GM12873 (cell line): ENCODE data around the gene TNXB.

Experiments
- TF ChIP-seq, protein P1 (sequence below): IDR thresholded peaks from 2 replicates; pipeline ENCODE4 v1.5.1; 2012; ENCODE audit warnings: low read depth, mild to moderate bottlenecking, moderate library complexity, low read length, control low read depth; ENCODE audit not compliant: insufficient read depth; ENCODE audit errors: missing control alignments

Gene TNXB

DNA sequence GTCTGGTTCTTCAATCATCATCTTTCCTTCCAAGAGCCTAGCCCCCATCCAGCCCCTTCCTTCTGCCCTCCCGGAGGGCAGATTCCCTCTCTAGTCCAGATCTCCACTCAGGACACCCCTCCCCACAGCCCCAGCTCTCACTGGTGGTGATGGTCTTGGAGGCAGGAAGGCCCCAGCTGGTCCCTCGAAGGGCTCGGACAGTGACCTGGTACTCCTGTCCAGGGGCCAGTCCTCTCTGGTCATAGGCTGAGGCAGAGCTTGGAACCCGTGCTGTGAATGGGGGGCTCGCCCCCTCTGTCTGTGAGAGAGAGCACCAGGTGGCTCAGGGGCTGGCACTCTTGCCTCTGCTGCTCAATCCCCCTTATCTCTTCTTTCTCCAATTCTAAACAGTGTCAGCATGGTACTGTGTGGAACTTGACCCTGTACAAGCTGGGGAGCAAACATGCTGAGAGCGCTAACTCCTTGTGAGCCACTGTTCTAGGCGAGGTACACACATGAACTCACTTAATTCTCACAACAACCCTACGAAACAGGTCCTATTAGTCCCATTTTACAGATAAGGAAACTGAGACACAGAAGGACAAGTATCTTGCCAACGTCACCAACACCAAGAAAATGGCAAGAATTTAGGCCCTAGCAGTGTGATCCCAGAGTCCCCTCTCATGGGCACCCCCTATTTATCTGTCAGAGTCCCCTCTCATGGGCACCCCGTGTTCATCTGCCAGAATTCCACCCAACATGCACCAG lies 19.9 kb downstream of the TNXB start:
- TF ChIP-seq, protein P1, sequence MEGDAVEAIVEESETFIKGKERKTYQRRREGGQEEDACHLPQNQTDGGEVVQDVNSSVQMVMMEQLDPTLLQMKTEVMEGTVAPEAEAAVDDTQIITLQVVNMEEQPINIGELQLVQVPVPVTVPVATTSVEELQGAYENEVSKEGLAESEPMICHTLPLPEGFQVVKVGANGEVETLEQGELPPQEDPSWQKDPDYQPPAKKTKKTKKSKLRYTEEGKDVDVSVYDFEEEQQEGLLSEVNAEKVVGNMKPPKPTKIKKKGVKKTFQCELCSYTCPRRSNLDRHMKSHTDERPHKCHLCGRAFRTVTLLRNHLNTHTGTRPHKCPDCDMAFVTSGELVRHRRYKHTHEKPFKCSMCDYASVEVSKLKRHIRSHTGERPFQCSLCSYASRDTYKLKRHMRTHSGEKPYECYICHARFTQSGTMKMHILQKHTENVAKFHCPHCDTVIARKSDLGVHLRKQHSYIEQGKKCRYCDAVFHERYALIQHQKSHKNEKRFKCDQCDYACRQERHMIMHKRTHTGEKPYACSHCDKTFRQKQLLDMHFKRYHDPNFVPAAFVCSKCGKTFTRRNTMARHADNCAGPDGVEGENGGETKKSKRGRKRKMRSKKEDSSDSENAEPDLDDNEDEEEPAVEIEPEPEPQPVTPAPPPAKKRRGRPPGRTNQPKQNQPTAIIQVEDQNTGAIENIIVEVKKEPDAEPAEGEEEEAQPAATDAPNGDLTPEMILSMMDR, result no peak

DNA sequence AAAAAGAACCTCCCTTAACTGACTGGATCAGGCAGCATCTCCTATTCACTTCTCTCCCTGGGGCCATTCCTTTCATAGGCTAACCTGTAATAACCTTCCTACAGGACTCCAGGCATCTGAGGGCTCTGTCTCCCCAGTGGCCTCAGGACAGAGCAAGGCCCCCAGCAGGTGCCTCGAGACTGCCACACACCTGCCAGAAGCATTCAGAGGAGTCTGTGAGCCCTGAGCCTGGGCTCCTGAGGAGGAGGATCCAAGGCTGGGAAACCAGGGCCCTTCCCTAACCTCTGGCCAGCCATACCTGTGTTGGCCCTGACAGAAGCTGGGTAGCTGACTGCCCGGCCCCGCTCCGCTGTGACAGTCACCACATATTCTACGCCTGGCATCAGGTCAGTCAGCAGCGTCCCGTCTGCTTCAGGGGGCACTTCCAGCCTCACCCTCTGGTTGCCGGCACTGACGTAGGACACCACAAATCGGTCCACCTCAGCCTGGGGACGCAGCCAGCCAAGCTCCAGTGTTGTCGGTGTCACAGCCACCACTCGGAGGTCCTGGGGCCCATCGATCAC lies 20.6 kb downstream of the TNXB start:
- TF ChIP-seq, protein P1, result no peak

DNA sequence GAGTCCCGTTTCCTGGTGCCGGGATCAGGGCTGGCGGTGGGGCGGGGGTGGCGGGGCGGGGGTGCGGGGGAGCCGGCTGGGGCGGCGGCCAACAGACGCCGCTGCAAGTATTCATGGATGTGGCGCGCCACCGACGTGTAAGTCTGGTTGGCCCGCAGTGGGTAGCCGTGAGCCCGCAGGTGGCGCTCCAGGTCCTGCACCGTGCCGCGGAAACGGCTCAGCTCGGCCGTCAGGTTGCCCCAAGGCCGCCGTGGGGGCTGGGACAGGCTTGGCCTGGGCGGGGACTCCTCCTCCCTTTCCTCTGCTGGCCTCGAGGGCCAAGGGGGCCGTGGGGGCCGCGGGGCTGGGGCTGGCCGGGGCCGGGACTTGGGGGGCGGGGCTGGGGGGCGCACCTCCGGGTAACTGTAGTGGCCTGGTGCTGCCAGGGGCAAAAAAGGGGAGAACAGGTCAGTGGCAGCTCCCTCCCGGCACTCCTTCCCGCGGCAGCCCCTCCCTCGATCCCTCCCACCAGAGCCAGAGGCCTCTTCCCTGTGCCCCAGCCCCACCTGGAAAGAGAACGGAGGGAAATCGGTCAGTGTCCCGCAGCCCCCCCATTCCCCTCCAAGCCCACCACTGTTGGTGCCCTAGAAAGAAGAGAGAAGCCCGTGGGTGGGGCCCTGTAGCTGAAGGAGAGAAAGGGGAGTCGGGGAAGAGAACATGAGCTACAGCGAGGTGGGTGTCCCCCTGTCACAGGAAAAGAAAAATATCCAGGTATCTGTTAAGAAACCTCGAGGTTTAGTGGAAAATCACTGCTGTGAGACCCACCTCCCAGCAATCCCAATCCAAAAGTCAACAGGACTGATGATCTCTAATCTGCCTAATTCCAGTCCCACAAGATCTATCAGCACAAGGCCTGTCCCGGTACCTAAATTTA lies 21.3 kb downstream of the TNXB start:
- TF ChIP-seq, protein P1, result peak; percentile 56

DNA sequence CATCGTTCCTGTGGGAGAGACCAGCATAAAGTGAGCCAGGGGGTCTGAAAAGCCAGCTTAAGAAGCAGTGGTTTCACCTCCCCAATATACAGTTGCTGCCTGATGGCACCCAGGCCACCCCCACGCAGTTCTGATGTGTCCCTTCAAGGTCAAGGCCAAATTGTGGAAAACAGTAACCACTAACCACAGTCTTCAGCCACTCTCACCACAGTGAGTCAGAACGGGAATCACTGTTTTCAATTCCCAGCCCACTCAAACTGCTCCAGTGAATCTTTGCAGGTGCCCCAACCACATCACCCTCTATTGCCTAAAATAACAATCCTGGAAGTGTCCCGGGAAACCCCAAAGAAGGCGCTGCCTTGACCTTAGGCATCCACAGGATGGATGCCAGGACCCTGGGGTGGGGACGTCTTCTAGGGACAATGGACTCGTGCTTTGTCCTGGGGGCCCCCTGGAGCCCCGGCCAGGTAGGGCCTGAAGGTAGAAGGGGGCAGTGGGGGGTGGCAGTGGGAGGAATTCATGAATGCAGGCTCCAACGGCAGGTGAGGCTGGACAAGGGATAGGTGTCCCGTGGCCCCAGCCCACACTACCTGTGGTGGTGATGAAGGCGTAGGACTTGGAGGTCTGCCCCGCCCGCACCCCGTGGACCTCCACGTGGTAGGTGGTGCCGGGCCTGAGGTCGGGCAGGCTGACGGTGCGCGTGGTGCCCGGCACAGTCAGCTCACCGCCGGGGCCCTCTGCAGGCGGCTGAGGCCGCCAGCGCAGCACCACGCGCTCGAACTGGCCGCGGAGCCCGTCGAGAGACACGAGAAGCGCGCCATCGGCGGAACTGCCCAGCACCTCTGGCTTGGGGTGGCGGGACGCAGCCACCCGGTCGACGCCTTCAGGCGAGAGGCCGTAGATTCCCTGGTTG lies 22.2 kb downstream of the TNXB start:
- TF ChIP-seq, protein P1, result no peak

DNA sequence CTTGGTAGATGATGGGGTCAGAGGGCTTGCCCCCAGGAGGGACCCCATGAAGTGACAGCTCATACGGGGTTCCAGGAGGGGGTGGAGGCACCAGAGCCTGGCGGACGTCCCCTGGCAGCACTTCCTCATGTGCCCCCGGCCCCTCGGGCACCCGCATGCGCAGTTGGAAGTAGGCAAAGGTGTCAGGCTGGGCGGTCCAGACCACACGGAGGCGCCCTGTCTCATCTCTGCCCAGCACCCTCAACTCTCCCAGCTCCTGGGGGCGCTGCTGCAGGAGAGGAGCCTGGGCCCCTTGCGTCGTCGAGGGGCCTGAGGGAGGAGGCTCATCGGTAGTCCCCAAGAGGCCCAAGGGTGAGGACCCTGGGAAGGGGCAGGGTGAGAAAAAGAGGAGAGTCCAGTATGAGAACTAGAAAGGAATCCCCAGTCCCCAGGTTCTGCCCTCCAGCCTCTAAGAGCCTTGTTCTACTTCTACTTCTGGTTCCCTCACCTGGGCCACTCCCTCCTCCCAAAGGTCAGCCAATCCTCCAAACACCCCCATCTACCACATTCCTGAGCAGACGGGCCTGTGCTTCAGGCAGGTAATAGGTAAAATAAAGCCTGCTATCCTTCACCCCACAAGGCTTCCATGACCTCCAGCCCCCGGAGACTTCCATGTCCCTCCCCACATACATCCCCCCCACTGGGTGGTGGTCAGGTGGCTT lies 23.2 kb downstream of the TNXB start:
- TF ChIP-seq, protein P1, result no peak

DNA sequence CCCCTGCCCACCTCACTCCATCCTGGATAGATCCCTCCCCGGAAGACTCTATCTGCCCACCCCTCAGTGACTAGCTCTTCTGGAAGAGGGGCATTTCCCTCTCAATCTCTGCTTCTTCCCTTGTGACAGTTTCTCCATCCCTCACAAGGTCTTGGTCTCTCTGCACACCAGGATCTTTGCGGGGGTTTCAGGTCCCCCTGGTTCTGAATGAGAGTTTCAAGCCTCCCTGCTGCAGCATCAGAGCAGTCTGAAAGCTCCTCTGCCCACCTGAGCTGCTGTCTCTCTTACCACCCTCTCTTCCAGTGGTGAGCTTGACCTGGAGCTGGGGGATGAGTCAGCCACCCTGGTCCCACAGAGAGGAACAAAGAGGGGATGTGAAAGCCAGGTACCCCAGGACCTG lies 24.4 kb downstream of the TNXB start:
- TF ChIP-seq, protein P1, result no peak
